ENCODE measurements around the gene TM9SF1. TPM values are rescaled to one million over a fixed set of nuclear protein-coding genes. Genes with fewer than 3 reads are reported as not detected.

Gene TM9SF1
- total and polyA plus RNA-seq, 4 donors = 30.7 to 62.9 (median 36.7) TPM

DNA sequence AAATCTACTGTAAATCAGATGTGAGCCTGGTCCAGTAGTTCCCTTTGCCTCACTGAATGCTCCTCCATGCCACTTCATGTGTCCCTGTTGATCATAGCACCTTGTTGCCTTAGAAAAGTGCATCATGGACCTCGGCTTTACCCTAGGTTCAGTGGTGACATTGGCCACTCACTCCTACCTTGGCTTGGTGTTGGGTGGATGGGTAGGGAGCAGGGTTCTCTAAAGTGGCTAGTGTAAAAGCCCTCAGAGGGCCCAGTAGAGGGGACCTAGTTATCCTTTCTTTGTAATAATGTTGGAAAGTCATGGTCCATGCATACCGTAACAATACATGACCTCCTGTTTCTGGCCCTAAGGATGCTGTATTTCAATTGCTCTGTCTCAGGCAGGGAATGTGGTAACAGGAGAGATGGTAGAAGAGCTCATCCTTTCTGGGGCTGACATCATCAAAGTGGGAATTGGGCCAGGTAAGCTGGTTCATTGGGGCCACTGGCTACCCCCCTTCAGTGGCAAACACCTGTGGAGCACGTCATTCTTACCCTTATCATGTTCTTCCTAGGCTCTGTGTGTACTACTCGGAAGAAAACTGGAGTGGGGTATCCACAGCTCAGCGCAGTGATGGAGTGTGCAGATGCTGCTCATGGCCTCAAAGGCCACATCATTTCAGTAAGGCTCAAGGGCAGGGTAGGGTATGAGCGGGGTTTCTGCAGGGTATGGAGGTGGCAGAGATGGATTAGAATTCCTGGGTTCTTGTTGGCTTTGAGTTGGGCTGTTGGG lies 41.6 kb upstream of the TM9SF1 start:
- DNase-seq (ENCODE audit: low read depth in 4 of 6, low spot score in 6 of 6) = no peak
- WGBS (ENCODE audit: insufficient coverage) = 97% methylated on average over 3 of the region's 6 CpGs
- Histone ChIP-seq H3K9me3 (ENCODE audit: control insufficient read depth, insufficient read depth, low read length) (no peaks in the 10 kb centered on the region), H3K4me3 (ENCODE audit: low read depth, low read length) (no peak overlapping the region), H3K27ac (ENCODE audit: low read depth, low read length) (no peak overlapping the region), H3K4me1 (ENCODE audit: control insufficient read depth, insufficient read depth, low read length) (peaks cover 27% of the 10 kb centered on the region), H3K27me3 (ENCODE audit: control insufficient read depth, insufficient read depth, low read length) (no peaks in the 10 kb centered on the region), H3K36me3 (ENCODE audit: control insufficient read depth, insufficient read depth, low read length) (peaks cover 45% of the 10 kb centered on the region)

DNA sequence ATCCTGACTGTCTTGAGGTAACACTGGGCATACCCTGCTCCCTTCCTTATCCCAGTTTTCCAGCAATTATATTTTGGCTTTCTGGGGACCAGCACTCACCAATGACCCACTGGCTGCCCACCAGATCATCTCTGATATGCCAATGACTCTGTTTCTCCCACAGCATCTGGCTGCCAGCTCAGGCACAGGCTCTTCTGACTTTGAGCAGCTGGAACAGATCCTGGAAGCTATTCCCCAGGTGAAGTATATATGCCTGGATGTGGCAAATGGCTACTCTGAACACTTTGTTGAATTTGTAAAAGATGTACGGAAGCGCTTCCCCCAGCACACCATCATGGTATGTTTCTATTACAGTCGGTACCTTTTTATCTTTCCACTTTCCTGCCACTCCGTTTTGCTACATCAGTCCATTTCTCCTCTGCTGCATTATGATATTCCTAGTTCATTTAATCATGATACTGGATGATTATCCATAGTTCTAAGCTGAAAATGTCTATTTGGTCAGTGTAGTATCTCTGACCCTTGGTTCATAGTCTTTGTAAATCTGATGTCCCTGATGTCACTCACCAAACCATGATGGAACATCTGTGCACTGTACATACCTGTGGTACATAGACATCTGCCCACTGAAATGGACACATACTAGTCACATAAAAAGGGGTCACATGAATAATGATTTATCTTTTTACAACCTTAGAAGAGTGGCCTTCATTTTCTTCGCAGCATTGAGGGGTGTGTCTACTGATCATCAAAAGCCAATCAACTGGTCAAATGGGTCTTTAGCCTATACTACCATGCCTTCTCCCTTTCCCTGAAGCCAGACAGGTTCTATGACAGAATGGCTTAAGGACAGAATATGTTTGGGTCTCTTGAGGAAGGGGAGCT lies 40.8 kb upstream of the TM9SF1 start:
- peaks cover 25% of the 10 kb centered on the region for H3K4me1 ChIP-seq (ENCODE audit: control insufficient read depth, insufficient read depth, low read length)
- no peaks in the 10 kb centered on the region for H3K9me3 ChIP-seq (ENCODE audit: control insufficient read depth, insufficient read depth, low read length)
- H3K4me3 ChIP-seq (ENCODE audit: low read depth, low read length) = no peak overlapping the region
- H3K27ac ChIP-seq (ENCODE audit: low read depth, low read length) = no peak overlapping the region
- H3K27me3 ChIP-seq (ENCODE audit: control insufficient read depth, insufficient read depth, low read length) = no peaks in the 10 kb centered on the region
- no CpG with 5 or more reads among the region's 5 CpGs for WGBS (ENCODE audit: insufficient coverage)
- no peak for DNase-seq (ENCODE audit: low read depth in 4 of 6, low spot score in 6 of 6)
- peaks cover 42% of the 10 kb centered on the region for H3K36me3 ChIP-seq (ENCODE audit: control insufficient read depth, insufficient read depth, low read length)

- H3K4me1 ChIP-seq (ENCODE audit: control insufficient read depth, insufficient read depth, low read length) = peaks cover 19% of the 10 kb centered on the region
- H3K4me3 ChIP-seq (ENCODE audit: low read depth, low read length) = no peak overlapping the region
- peaks cover 29% of the 10 kb centered on the region for H3K36me3 ChIP-seq (ENCODE audit: control insufficient read depth, insufficient read depth, low read length)
- no peaks in the 10 kb centered on the region for H3K27me3 ChIP-seq (ENCODE audit: control insufficient read depth, insufficient read depth, low read length)
- 86% methylated on average over 2 of the region's 3 CpGs for whole genome bisulfite sequencing (ENCODE audit: insufficient coverage)
- H3K9me3 ChIP-seq (ENCODE audit: control insufficient read depth, insufficient read depth, low read length) = no peaks in the 10 kb centered on the region
- DNase-seq (ENCODE audit: low read depth in 4 of 6, low spot score in 6 of 6) = no peak
- no peak overlapping the region for H3K27ac ChIP-seq (ENCODE audit: low read depth, low read length)
Measured at GRCh38 chr14:24234095-24235005, 39.1 kb upstream of the TM9SF1 start.

DNA sequence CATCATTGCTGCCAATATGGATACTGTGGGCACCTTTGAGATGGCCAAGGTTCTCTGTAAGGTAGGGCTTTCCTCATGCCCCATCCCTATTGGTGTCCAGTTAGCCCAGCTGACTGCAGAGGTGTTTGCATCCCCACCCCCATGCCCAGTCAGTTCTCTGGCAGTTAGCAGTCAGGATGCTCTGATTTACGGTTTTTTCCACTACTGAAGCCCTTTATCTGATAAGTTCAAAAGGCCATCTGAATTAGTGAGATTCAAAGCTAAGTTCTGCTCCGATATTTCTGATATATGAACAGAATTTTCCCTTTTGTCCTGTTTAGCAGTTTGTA lies 38.3 kb upstream of the TM9SF1 start:
- Histone ChIP-seq H3K9me3 (ENCODE audit: control insufficient read depth, insufficient read depth, low read length) (no peaks in the 10 kb centered on the region), H3K36me3 (ENCODE audit: control insufficient read depth, insufficient read depth, low read length) (peaks cover 25% of the 10 kb centered on the region), H3K27ac (ENCODE audit: low read depth, low read length) (no peak overlapping the region), H3K4me3 (ENCODE audit: low read depth, low read length) (peak overlapping the region; percentile 93), H3K27me3 (ENCODE audit: control insufficient read depth, insufficient read depth, low read length) (no peaks in the 10 kb centered on the region), H3K4me1 (ENCODE audit: control insufficient read depth, insufficient read depth, low read length) (peaks cover 19% of the 10 kb centered on the region)
- 100% methylated on average over 2 of the region's 2 CpGs for WGBS (ENCODE audit: insufficient coverage)
- DNase-seq (ENCODE audit: low read depth in 4 of 6, low spot score in 6 of 6) = no peak

DNA sequence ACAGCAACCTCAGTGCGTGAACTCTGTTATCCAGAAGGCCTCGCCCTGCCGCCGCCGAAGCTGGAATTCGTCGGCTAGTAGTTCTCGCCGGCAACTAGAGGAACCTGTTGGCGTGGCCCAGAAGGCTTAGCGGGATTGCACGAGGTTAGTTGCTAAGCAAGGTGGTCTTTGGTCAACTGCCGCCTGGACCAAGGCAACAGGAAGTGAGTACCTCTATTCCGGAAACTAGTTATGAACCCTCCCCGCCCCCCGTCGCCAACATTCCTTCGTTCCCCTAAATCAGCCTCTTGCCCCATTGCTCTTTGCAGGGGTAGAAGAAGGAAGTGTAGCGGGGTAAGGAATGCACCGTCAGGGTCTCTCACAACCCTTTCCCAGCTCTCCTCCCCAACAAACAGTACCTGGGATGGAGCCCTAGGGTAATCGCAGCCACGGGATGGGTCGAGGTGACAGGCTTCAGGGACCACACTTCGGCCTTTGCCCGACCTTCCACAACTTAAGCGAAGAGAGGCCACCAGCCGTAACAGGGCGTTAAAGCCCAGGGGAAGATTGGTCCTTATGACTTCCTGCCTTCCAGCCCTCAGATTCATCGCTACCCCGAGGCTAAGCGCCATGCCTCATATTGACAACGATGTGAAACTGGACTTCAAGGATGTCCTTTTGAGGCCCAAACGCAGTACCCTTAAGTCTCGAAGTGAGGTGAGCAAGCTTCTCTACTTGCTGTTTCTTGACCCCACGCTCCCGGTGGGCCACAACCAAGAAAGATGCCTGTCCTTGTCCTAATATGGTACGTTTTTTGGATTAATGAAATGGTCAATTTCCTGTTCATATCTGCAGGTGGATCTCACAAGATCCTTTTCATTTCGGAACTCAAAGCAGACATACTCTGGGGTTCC lies 37.6 kb upstream of the TM9SF1 start, which contains the start of gene GMPR2:
Gene GMPR2 (plus strand): TSS at position 285 of the 893 bp plus-strand sequence. CDS start 325 bp downstream, at position 610.
- WGBS (ENCODE audit: insufficient coverage) = 4% methylated on average over 27 of the region's 38 CpGs
- Histone ChIP-seq H3K36me3 (ENCODE audit: control insufficient read depth, insufficient read depth, low read length) (peaks cover 25% of the 10 kb centered on the region), H3K4me3 (ENCODE audit: low read depth, low read length) (peak within 1 kb of the TSS; percentile 93), H3K9me3 (ENCODE audit: control insufficient read depth, insufficient read depth, low read length) (no peaks in the 10 kb centered on the region), H3K4me1 (ENCODE audit: control insufficient read depth, insufficient read depth, low read length) (peaks cover 19% of the 10 kb centered on the region), H3K27me3 (ENCODE audit: control insufficient read depth, insufficient read depth, low read length) (no peaks in the 10 kb centered on the region), H3K27ac (ENCODE audit: low read depth, low read length) (peak within 1 kb of the TSS; percentile 90)
- DNase-seq (ENCODE audit: low read depth in 4 of 6, low spot score in 6 of 6) = no peak

DNA sequence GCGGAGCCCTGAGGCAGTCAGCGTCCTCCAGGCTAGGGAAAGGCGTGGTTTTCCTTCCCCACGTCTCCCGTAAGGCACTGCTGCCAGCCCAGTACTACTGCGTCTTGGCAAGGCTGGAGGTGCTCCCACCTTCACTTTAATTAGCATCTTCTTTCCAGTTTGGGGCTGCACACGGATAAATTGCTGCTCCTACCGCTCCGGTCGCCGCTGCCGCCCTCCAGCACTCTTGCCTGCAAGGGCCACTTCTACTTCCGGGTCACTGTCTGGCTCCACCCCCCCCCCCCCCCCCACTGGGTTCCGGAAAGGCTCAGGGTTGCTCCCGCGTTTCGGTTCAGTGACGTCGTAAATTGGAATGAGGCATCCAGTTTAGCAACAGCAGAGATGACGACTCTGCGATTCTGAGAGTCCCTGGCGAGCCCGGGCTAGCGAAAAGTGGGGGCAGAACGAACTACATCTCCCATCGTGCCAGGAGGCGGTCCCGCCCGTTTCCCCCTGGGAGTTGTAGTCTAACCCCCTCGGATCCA lies 36.9 kb upstream of the TM9SF1 start, which contains the start of gene NEDD8:
Gene NEDD8 (minus strand): TSS at position 247 of the 524 bp plus-strand sequence. CDS start 100 bp downstream, at position 147.
- Histone ChIP-seq H3K27me3 (ENCODE audit: control insufficient read depth, insufficient read depth, low read length) (no peaks in the 10 kb centered on the region), H3K36me3 (ENCODE audit: control insufficient read depth, insufficient read depth, low read length) (peaks cover 21% of the 10 kb centered on the region), H3K9me3 (ENCODE audit: control insufficient read depth, insufficient read depth, low read length) (no peaks in the 10 kb centered on the region), H3K27ac (ENCODE audit: low read depth, low read length) (peak within 1 kb of the TSS; percentile 90), H3K4me1 (ENCODE audit: control insufficient read depth, insufficient read depth, low read length) (peaks cover 19% of the 10 kb centered on the region), H3K4me3 (ENCODE audit: low read depth, low read length) (peak within 1 kb of the TSS; percentile 93)
- DNase-seq (ENCODE audit: low read depth in 4 of 6, low spot score in 6 of 6) = peak; percentile 81 to 98 (median 91)
- WGBS (ENCODE audit: insufficient coverage) = 0% methylated on average over 27 of the region's 30 CpGs

DNA sequence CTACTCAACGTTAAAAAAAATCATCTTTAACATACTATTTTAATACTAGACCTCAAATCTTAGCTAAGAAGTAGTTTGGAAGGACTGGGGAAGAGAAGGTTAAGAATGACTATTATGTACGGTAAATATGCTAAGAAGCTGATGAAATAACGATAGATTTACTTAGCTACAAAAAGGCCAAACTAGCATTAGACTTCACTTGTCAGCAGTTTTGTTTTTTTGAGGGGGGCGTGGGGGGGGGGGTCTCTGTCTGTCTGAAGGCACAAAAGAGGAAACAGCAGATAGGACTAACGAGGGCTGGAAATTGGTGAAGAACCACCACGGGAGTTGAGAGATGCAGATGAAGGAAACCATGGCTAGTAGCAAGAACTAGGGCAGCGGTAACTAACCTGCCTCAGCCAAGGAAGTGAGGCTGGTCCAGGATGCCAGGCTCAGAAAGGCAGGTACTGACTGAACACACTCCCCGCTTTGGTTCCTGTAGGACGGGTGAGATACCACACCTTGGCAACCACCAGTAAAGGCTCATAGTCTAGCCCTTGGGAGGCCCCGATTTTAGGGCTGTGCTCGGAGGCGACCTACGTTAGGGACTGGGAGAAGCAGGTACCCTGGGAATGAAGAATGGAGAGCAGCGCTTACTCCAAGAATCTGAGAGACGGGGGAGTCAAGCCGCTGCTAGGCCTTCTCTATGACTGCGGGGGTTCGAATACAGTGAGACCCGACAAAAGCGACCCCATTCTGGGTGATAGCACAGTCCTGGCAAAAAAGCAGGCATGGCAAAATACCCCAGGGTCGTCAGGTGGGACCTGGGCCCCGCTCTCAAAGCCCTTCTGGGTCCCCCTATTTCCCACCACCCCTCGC lies 36.3 kb upstream of the TM9SF1 start:
- Histone ChIP-seq H3K4me3 (ENCODE audit: low read depth, low read length) (peak overlapping the region; percentile 93), H3K36me3 (ENCODE audit: control insufficient read depth, insufficient read depth, low read length) (peaks cover 14% of the 10 kb centered on the region), H3K9me3 (ENCODE audit: control insufficient read depth, insufficient read depth, low read length) (no peaks in the 10 kb centered on the region), H3K27me3 (ENCODE audit: control insufficient read depth, insufficient read depth, low read length) (no peaks in the 10 kb centered on the region), H3K4me1 (ENCODE audit: control insufficient read depth, insufficient read depth, low read length) (peaks cover 19% of the 10 kb centered on the region), H3K27ac (ENCODE audit: low read depth, low read length) (peak overlapping the region; percentile 90)
- 5% methylated on average over 20 of the region's 23 CpGs for WGBS (ENCODE audit: insufficient coverage)
- DNase-seq (ENCODE audit: low read depth in 4 of 6, low spot score in 6 of 6) = no peak

DNA sequence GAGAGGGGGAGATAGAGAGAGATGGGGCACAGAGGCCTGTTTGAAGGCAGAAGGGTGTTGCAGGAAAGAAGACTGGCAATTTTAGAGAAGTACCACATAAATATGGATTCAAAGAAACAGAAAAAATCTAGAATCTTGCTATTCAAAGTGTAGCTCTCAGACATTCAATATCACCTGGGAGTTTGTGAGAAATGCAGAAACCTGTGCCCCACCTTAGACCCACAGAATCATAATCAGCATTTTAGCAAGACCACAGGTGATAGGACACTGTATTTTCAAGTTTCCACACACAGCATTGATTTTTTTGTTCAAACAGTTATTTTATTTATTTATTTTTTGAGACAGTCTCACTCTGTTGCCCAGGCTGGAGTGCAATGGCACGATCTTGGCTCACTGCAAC lies 33.7 kb upstream of the TM9SF1 start:
- Histone ChIP-seq H3K4me3 (ENCODE audit: low read depth, low read length) (no peak overlapping the region), H3K36me3 (ENCODE audit: control insufficient read depth, insufficient read depth, low read length) (peaks cover 10% of the 10 kb centered on the region), H3K27ac (ENCODE audit: low read depth, low read length) (no peak overlapping the region), H3K9me3 (ENCODE audit: control insufficient read depth, insufficient read depth, low read length) (no peaks in the 10 kb centered on the region), H3K4me1 (ENCODE audit: control insufficient read depth, insufficient read depth, low read length) (peaks cover 19% of the 10 kb centered on the region), H3K27me3 (ENCODE audit: control insufficient read depth, insufficient read depth, low read length) (no peaks in the 10 kb centered on the region)
- no CpG with 5 or more reads among the region's 1 CpG for WGBS (ENCODE audit: insufficient coverage)
- no peak for DNase-seq (ENCODE audit: low read depth in 4 of 6, low spot score in 6 of 6)

Data from spinal cord (tissue), 10 donors.